ENCODE results near the gene MTUS2. TPM values are rescaled to one million over a fixed set of nuclear protein-coding genes. Genes with fewer than 3 reads are reported as not detected.

Gene MTUS2
- total RNA-seq, 4 donors from 2014 or later: 0.08 to 0.57 TPM; not detected in 2

- H3K4me1 ChIP-seq: peaks cover 0 to 10% (median 0%) of the 10 kb centered on the region in 3 donors
- intact Hi-C loops (cut with DNase I): no loop called here
- no peak for DNase-seq
- H3K9me3 ChIP-seq: no peaks in the 10 kb centered on the region
- WGBS, 2 donors: 73 to 82% methylated on average over 1 of the region's 1 CpG
- H3K4me3 ChIP-seq: no peak overlapping the region
- H3K36me3 ChIP-seq: no peaks in the 10 kb centered on the region
- peaks cover 0 to 4% (median 0%) of the 10 kb centered on the region in 4 donors for H3K27me3 ChIP-seq
- TF ChIP-seq CTCF (IDR thresholded peaks at IDR 0.05) (no peak), POLR2A (IDR thresholded peaks at IDR 0.05) (no peak)
- no peak overlapping the region for H3K27ac ChIP-seq
Observed at GRCh38 chr13:29453617-29454011, 633.5 kb downstream of the MTUS2 start.

DNA sequence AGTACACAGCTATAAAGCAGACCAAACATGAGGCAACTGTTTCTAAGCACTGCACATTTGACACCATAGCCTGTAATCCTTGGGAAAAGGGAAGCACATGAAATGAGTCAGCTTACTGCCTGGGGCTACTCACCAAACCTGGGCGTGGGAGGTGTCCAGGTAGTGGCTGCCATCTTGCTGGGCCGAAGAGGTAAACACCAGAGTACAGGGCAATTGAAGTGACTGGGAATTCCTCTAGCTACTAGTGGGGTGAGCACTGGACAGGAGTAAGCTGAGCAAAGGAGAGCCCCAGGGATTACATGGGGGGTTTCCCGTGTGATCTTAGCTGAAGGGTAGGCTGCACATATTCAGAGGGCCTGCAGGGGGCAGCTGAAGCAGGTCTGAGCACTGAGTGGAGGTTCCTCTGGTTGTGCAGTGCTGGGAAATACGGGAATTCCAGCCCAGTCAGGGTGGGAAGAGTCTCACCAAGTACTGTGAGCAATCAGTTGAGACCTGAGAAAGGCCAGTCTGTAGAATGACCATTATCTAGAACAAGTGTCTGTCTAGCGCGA lies 634.9 kb downstream of the MTUS2 start:
- Histone ChIP-seq H3K4me3 (no peak overlapping the region), H3K36me3 (no peaks in the 10 kb centered on the region), H3K4me1 (peaks cover 0 to 10% (median 0%) of the 10 kb centered on the region in 3 donors), H3K9me3 (no peaks in the 10 kb centered on the region), H3K27me3 (peaks cover 0 to under 1% (median 0%) of the 10 kb centered on the region in 4 donors), H3K27ac (no peak overlapping the region)
- TF ChIP-seq CTCF (IDR thresholded peaks at IDR 0.05) (peak in 1 of 6 experiments; percentile 31), POLR2A (IDR thresholded peaks at IDR 0.05) (no peak)
- DNase-seq: no peak
- WGBS, 2 donors: 75 to 82% methylated on average over 5 to 6 of the region's 6 CpGs
- intact Hi-C loops (cut with DNase I): no loop called here

DNA sequence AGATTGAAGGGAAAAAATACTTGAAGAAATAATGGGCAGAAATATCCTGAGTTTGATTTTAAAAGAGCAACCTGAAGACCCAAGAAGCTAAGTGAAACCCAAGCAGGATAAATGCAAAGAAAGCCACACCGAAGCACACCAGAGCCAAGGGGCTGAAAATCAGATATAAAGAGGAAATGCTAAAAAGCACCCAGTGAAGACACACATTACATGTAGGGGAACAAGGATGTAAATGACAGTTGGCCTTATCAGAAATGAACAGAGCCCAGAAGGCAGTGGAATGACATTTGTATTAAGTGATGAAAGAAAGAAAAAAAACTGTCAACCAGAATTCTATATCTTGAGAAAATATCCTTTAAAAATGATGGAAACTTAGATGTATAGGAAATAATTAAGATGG lies 636.3 kb downstream of the MTUS2 start:
- intact Hi-C loops (cut with DNase I): no loop called here
- WGBS, 2 donors: 81% methylated on average over 1 of the region's 1 CpG
- DNase-seq: no peak
- Histone ChIP-seq H3K36me3 (no peaks in the 10 kb centered on the region), H3K27ac (no peak overlapping the region), H3K9me3 (no peaks in the 10 kb centered on the region), H3K27me3 (no peaks in the 10 kb centered on the region), H3K4me1 (peaks cover 0 to 10% (median 0%) of the 10 kb centered on the region in 3 donors), H3K4me3 (no peak overlapping the region)
- TF ChIP-seq CTCF (IDR thresholded peaks at IDR 0.05): no peak
- no peak for TF ChIP-seq POLR2A (IDR thresholded peaks at IDR 0.05)

DNA sequence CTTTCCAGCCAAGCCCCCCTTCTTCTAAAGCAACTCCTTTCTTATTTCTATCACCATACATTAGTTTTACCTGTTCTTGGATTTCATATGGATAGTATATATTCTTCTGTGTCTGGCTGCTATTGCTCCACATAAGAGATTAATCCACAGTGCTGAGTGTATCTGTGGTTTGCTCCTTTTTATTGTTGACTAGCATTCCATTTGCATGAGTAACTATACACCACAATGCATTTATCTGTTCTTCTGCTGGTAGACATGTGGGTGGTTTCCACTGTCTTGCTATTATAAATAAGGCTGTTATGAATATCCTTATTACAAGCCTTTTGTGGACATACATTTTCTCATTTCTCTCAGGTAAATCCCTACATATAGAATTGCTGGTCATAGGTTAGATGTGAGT lies 637.2 kb downstream of the MTUS2 start:
- no peak overlapping the region for H3K27ac ChIP-seq
- intact Hi-C loops (cut with DNase I): no loop called here
- no peak overlapping the region for H3K4me3 ChIP-seq
- no peaks in the 10 kb centered on the region for H3K36me3 ChIP-seq
- DNase-seq: no peak
- H3K27me3 ChIP-seq: peaks cover 0 to 3% (median 0%) of the 10 kb centered on the region in 4 donors
- TF ChIP-seq POLR2A (IDR thresholded peaks at IDR 0.05) (no peak), CTCF (IDR thresholded peaks at IDR 0.05) (no peak)
- H3K4me1 ChIP-seq: peaks cover 0 to 10% (median 0%) of the 10 kb centered on the region in 3 donors
- H3K9me3 ChIP-seq: no peaks in the 10 kb centered on the region

GRCh38 chr13:29458419-29458818 lies 638.3 kb downstream of the MTUS2 start:
- no peak for DNase-seq
- intact Hi-C loops (cut with DNase I): no loop called here
- no peaks in the 10 kb centered on the region for H3K9me3 ChIP-seq
- H3K4me1 ChIP-seq: peaks cover 0 to 10% (median 0%) of the 10 kb centered on the region in 3 donors
- WGBS, 2 donors: 86 to 95% methylated on average over 1 of the region's 1 CpG
- peaks cover 0 to 13% (median 0%) of the 10 kb centered on the region in 4 donors for H3K27me3 ChIP-seq
- H3K4me3 ChIP-seq: no peak overlapping the region
- H3K27ac ChIP-seq: no peak overlapping the region
- TF ChIP-seq POLR2A (IDR thresholded peaks at IDR 0.05) (no peak), CTCF (IDR thresholded peaks at IDR 0.05) (no peak)
- no peaks in the 10 kb centered on the region for H3K36me3 ChIP-seq
